HG03103 (cell line): Measurements from ENCODE around the gene CALHM2.
"Not testable (repeated sequence)": the region's sequence is repeated elsewhere in the genome, so short reads cannot be mapped to it uniquely, and the experiment has no call there.

Experiments used
- ATAC-seq: cut with Tn5 transposase; IDR thresholded peaks from one replicate; pipeline ENCODE4 v1.9.1; 2021; ENCODE audit warnings: low read depth; ENCODE audit not compliant: unreplicated experiment

The CALHM2 gene

DNA sequence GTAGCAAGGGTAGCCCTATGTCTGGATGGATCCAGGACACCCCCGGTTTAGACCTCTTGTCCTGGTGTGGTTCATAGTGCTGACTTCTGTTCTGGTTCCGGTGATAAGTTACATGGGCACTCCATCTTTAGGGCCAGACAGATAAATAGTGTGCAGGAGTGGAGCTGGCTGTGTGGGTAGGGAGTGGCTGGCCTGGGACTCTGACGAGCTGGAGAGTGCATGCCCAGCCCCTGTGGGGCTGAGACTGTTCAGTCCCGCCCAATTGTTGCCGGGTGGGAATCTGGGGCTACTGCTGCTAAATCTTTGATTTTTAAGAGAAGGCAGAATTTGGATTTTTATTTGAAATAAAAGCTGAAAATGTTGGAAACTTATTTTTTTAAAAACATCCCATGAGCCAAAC, 28.4 kb downstream of the CALHM2 start:
- no peak for ATAC-seq

DNA sequence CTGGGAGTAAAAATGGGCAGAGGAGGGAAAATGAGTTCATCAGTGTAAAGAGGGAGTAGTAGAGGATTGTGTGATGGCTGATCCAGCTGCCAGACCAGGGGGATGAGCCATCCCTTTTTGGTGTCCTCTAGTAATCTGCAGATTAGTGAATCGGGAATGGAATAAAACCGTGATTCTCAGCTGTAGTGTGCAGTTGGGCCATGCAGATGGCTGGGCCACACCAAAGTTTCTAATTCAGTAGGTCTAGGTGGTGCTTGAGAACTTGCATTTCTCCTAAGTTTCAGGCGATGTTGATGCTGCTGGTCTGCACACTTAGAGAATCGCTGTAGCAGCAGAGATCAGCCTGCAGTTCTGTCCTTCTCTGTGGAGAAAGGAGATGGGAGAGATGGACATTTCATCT, 33.1 kb downstream of the CALHM2 start:
- ATAC-seq, result no peak

DNA sequence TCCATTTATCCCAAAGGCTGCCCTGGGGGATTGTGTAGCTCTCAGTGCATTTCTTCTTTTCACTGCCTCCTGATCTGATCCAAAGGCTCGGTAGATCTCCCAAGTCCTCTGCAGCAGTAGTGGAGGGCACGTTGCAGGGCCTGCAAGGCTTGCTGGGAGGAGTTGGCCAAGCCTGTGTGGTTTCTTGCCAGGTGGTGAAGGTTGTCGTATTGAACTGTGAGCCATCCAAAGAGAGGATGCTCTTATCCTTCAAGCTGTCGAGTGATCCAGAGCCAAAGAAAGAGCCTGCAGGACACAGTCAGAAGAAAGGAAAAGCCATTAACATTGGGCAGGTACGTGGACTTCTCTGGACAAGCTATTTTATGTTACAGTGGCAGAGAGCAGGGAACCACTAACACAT, 34.6 kb downstream of the CALHM2 start:
- ATAC-seq, result no peak

DNA sequence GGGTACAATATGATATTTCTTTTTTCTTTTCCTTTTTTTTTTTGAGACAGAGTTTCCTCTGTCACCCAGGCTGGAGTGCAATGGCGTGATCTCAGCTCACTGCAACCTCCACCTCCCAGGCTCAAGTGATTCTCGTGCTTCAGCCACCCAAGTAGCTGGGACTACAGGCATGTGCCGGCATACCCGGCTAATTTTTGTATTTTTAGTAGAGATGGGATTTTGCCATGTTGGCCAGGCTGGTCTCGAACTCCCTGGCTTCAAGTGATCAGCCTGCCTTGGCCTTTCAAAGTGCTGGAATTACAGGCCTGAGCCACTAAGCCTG, 35.1 kb downstream of the CALHM2 start:
- ATAC-seq, result not testable (repeated sequence)

DNA sequence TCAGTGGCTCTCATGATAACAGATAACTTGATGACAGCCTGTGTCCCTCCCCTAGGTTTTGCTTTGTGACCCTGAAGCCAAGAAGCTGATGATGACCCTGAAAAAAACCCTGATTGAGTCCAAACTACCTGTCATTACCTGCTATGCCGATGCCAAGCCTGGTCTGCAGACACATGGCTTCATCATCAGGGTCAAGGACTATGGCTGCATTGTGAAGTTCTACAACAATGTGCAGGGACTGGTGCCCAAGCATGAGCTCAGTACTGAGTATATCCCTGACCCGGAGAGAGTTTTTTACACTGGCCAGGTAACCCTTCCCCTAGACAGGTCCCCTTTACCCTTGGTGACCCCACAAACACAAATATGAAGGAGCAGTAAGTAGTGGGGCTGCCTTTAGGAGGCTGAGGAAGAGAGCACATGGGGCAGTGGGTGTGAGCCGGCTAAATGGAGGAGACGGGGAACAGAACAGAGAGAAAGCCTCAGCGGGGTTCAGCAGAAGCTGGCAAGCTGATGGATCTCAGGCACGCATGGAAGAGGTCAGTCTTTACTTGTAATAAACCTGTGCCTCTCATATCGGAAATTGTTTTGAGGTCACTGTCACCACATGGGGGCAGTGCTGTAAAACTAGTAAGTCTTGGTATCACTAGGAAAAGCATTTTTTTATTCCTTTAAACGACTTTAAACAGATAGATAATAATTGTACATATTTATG, 35.6 kb downstream of the CALHM2 start:
- ATAC-seq, result no peak

DNA sequence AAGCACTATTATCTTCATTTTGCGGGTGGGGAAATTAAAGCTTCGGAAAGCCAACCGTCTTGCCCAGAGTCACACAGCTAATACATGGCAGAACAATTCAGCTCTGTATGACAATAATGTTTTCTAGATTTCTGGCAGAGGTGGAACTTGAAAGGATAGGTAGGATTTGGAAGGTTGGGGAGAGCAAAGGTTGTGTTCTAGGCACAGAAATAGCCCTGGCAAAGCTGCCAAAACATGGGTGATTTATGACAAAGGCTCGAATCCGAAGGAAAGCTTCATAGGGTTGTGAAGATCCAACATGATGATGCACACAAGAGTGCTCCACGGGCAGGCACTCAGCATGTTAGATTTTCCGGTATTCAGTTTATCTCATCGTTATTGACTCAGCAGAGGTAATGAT, 36.6 kb downstream of the CALHM2 start:
- no peak for ATAC-seq

DNA sequence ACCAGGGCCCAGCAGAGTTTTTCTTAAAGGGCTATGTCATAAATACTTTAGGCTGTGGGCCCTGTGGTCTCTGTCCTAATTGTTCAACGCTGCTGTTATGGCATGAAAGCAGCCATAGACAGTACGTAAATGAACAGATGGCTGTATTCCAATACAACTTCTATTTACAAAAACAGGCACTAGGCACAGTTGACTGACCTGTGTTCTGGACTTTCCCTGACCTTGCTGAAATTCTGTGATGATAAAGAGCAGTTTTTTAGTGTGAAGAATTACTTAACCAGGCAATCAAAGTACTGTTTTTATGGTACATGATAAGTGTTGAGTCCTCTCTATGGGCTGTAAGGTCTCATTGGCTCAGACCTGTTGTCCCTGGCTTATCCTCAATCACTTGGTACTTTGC, 38.6 kb downstream of the CALHM2 start:
- ATAC-seq, result no peak

DNA sequence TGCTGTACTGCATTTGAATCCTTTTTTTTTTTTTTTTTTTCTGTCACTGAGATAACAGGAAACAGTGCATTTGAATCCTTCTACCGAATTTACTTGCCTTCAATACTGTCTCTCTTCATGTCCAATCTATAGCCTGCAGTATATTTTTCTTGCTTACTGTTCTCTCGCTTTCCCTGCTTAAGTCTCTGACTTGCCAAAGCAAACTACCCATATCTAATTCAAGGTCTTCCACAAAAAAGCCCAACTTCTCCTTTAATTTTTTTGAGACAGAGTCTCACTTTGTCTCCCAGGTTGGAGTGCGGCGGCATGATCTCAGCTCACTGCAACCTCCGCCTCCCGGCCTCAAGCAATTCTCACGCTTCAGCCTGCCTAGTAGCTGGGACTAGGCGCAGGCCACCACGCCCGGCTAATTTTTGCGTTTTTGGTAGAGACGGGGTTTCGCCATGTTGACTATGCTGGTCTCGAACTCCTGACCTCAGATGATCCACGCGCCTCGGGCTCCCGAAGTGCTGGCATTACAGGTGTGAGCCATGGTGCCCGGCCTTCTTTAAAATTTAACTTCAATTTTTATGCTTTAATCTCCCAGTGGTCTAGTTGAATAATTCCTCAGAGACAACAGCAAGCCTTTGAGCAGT, 54.9 kb downstream of the CALHM2 start:
- no peak for ATAC-seq

DNA sequence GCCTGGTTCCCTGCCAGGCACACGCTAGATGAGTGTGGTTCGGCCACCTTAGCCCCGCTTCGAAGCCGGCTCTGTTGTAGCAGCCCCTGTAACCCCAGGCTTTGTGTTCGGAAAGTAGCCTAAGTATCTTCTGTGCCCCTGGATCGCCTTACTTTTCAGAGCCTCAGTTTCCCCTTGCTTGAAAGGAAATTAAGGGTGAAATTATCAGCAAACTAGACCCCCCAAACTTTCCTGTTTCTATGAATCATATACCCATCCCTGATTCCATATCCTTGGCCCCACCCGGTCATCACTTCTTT, 55.4 kb downstream of the CALHM2 start:
- no peak for ATAC-seq
